HFFc6 (cell line): ENCODE measurements around the gene CNN3. TPM values are rescaled to one million over a fixed set of nuclear protein-coding genes. Genes with fewer than 3 reads are reported as not detected.
A peak's percentile ranks its signal among the peaks of the same experiment; 100 is the strongest.

ENCODE experiments used
- DNase-seq: peaks from one replicate; pipeline ENCODE4 v3.0.0-alpha.2; 2018
- H3K27ac Mint-ChIP-seq: 2 replicates; pipeline ENCODE4 v1.8.0; 2020; ENCODE audit warnings: mild to moderate bottlenecking, mixed read lengths
- H3K27me3 Mint-ChIP-seq: 2 replicates; pipeline ENCODE4 v1.8.0; 2021; ENCODE audit warnings: mild to moderate bottlenecking, moderate library complexity, mixed read lengths; ENCODE audit not compliant: insufficient read depth
- H3K36me3 Mint-ChIP-seq: 2 replicates; pipeline ENCODE4 v1.8.0; 2021; ENCODE audit warnings: low read depth, mixed read lengths
- H3K4me1 Mint-ChIP-seq: 2 replicates; pipeline ENCODE4 v1.8.0; 2020; ENCODE audit warnings: low read depth, mixed read lengths
- H3K4me3 Mint-ChIP-seq: 2 replicates; pipeline ENCODE4 v1.8.0; 2020; ENCODE audit warnings: mild to moderate bottlenecking, moderate library complexity, mixed read lengths
- H3K9me3 Mint-ChIP-seq: 2 replicates; pipeline ENCODE4 v1.8.0; 2020; ENCODE audit warnings: mild to moderate bottlenecking, mixed read lengths
- total RNA-seq, 6 experiments: library from RNA; stranded (reverse); fragmentation: NEBNext Ultra II Directional; extraction: Animal tissue kit (Norgen Biotek cat#: 25700); gene quantifications; 2 replicates in 1 of 6; 3 replicates in 5 of 6; pipeline ENCODE4 v1.2.3, GENCODE V29; 2021
- TF ChIP-seq, protein P1 (sequence below): fragments of 200-600 bp; sonication (generic); IDR thresholded peaks from 2 replicates; pipeline ENCODE4 v1.5.0; 2021; ENCODE audit warnings: antibody characterized with exemption, mild to moderate bottlenecking

CNN3 gene
- total RNA-seq, 6 experiments from 2014 or later = 210 to 253 (median 232) TPM

DNA sequence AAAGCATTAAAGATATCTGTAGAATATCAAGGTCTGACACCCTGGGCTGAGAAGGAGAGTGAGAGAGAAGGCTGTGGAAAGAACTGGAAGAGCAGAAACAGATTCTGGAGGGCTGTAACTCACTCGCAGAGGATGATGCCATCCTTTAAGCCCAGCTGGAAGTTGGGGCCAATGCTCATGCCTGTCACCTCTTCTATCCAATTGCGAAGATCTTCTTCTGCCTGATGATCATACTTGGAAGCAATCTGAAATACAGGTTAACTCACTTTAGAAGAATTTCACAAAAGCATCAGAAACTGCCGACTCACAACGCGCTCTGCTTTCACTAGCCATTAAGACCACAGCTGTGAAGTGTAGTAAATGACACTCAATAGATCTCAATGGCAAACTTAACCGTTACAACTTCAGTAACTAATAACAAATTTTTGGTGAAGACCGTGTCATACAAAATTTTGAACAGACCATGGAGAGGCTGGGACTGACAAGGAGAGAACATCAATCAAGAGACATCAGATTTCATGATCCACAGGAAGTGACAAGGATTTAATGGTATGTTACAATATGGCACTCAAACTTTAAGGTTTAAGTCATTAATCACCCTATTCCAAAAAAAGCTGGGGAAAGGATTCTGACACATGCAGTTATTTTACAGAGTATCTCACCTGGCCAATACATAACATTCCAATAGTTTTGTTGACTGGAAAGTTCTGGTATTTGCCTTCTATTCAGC lies 23.5 kb downstream of the CNN3 start:
- Mint-ChIP-seq H3K4me1 (peaks cover 72% of the 10 kb centered on the region), H3K9me3 (no peaks in the 10 kb centered on the region), H3K4me3 (no peak overlapping the region; the same call in 1 of the 2 replicates), H3K27me3 (no peaks in the 10 kb centered on the region), H3K27ac (peak overlapping the region; percentile 60), H3K36me3 (peaks cover 41% of the 10 kb centered on the region)
- TF ChIP-seq, protein P1, sequence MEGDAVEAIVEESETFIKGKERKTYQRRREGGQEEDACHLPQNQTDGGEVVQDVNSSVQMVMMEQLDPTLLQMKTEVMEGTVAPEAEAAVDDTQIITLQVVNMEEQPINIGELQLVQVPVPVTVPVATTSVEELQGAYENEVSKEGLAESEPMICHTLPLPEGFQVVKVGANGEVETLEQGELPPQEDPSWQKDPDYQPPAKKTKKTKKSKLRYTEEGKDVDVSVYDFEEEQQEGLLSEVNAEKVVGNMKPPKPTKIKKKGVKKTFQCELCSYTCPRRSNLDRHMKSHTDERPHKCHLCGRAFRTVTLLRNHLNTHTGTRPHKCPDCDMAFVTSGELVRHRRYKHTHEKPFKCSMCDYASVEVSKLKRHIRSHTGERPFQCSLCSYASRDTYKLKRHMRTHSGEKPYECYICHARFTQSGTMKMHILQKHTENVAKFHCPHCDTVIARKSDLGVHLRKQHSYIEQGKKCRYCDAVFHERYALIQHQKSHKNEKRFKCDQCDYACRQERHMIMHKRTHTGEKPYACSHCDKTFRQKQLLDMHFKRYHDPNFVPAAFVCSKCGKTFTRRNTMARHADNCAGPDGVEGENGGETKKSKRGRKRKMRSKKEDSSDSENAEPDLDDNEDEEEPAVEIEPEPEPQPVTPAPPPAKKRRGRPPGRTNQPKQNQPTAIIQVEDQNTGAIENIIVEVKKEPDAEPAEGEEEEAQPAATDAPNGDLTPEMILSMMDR = no peak
- no peak for DNase-seq

DNA sequence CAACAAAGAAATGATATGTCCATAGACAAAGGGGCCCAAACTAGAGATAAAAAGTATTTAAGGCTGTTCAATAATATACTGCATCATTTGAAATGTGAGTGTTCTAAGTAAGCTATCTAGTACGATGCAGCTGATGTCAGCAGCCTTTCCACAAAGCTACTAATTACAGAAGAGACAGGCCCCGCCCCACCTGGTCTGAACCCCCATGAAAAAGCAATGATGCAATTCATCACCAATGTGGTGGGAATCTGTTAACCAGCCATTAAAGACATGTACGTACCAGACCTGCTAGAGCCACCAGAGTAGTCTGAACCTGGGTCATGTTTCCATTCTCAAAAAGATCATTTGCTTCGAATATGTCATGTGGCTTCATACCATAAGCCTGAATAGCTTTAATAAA lies 25.1 kb downstream of the CNN3 start:
- H3K36me3 Mint-ChIP-seq = peaks cover 42% of the 10 kb centered on the region
- H3K27ac Mint-ChIP-seq = no peak overlapping the region
- H3K27me3 Mint-ChIP-seq = no peaks in the 10 kb centered on the region
- no peaks in the 10 kb centered on the region for H3K9me3 Mint-ChIP-seq
- TF ChIP-seq, protein P1 = no peak
- no peak overlapping the region for H3K4me3 Mint-ChIP-seq
- peaks cover 59% of the 10 kb centered on the region for H3K4me1 Mint-ChIP-seq
- no peak for DNase-seq

DNA sequence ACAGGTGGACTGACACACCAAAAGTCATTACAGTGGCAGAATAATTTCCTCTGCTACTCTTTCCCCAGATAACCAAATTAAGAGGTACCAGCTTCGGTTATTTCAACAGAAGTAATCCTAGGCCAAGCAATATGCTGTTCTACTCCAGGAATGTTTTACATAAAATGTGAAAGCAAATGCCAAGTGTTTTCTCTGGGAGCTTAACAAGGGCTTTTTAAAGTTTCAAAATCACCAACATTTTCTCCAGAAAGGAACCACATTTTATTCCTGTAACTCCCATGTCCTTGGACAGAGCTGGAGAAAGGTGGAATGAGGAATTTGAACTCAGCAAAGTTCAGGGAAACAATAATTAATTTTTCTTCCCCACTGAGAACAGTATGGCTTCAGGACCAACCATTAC lies 27.2 kb downstream of the CNN3 start:
- Mint-ChIP-seq H3K27ac (peak overlapping the region; percentile 16; the same call in 1 of the 2 replicates), H3K4me1 (peaks cover 46% of the 10 kb centered on the region), H3K4me3 (no peak overlapping the region), H3K27me3 (no peaks in the 10 kb centered on the region), H3K9me3 (no peaks in the 10 kb centered on the region), H3K36me3 (peaks cover 51% of the 10 kb centered on the region)
- no peak for DNase-seq
- TF ChIP-seq, protein P1 = no peak

DNA sequence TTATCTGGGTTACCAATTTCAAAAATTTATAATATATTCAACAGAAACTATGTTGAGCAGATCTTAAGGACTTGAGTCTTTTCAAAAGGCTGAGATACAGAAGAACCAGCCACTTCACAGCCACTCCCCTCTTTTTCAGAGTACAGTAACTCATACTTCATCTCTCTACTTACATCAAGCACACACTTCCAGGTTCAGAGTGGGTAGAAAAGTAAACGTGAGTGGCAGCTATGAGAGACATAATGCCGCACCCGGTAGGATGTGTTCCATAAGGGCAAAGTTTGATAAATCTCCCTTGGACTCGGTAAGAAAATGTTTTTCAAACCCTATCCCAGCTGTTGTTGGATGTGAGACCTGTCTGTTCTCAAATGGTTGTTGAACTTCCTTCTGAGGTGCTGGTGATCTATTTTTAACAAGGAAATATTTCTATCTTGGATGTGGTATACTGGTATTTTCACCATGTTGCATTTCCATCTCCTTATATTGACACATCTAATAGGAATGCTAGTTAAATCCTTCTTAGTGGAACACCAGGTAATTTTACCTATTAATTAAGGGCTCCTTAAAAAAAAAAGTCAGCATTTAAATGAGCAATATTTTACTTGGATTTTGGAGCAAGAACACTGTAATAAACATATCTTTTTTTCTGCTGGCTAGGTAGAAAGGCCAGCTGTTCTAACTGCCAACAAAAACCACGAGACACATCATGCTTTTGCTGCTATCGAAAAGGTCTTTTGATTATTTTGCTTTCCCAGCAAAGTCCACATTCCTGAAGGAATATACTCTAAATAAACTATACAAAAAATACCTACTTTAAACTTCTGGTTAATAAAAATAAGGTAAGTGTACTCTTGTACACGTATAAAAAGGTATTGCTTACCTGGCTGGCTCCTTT lies 28.2 kb downstream of the CNN3 start:
- H3K36me3 Mint-ChIP-seq = peaks cover 56% of the 10 kb centered on the region
- H3K9me3 Mint-ChIP-seq = no peaks in the 10 kb centered on the region
- H3K4me1 Mint-ChIP-seq = peaks cover 36% of the 10 kb centered on the region
- peak overlapping the region; percentile 26; the same call in 1 of the 2 replicates for H3K4me3 Mint-ChIP-seq
- peak; percentile 20 for DNase-seq
- peak overlapping the region; percentile 54; the same call in 1 of the 2 replicates for H3K27ac Mint-ChIP-seq
- H3K27me3 Mint-ChIP-seq = no peaks in the 10 kb centered on the region
- TF ChIP-seq, protein P1 = no peak

DNA sequence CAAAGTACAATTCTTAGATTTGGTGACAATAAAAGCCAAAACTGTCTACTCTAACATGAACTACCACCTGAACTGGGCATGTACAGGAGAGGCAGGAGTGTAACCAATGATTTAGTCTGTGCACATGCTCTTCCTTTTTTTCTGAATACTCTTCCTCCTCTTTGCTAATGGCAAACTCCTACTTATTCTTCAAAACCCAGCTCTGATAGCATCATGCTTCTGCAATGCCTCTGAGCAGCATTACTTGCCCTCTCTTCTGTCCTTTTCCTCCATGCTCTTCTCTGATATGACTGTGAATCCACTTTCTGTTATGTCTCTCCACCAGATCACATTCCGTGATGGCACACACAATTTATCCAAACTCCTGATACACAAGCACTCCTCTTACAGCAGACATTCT lies 31.4 kb downstream of the CNN3 start:
- Mint-ChIP-seq H3K27ac (no peak overlapping the region), H3K4me3 (no peak overlapping the region), H3K9me3 (no peaks in the 10 kb centered on the region), H3K27me3 (no peaks in the 10 kb centered on the region), H3K36me3 (peaks cover 44% of the 10 kb centered on the region), H3K4me1 (peaks cover 20% of the 10 kb centered on the region)
- TF ChIP-seq, protein P1 = no peak
- no peak for DNase-seq
